GM21717 (cell line): Measurements from ENCODE around the gene APRT.

ENCODE experiments used
- ATAC-seq: cut with Tn5 transposase; IDR thresholded peaks from one replicate; pipeline ENCODE4 v1.9.1; 2021; ENCODE audit warnings: mild to moderate bottlenecking, moderate library complexity; ENCODE audit not compliant: unreplicated experiment

Gene APRT

DNA sequence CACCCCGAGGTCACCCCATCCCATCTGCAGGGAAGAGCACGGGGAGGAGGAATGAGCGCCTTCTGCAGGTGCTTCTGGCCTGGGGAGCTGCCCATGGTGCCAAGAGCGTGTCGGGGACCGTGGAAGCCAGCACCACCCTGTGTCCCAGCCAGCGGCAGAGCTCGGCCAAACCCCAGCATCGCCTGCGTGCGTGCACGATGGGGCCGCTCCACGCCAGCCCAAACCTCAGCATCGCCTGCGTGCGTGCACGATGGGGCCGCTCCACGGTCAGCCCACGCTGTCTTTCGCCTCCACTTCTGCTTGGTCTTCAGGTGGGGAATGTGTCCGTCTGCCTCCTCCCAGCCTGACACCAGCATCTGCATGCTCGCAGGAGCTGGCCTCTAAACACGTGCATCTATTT is 31.1 kb upstream of the APRT start:
- no peak for ATAC-seq

- ATAC-seq, result no peak
These were observed 30.6 kb upstream of the APRT start for GRCh38 chr16:88842308-88842756.

DNA sequence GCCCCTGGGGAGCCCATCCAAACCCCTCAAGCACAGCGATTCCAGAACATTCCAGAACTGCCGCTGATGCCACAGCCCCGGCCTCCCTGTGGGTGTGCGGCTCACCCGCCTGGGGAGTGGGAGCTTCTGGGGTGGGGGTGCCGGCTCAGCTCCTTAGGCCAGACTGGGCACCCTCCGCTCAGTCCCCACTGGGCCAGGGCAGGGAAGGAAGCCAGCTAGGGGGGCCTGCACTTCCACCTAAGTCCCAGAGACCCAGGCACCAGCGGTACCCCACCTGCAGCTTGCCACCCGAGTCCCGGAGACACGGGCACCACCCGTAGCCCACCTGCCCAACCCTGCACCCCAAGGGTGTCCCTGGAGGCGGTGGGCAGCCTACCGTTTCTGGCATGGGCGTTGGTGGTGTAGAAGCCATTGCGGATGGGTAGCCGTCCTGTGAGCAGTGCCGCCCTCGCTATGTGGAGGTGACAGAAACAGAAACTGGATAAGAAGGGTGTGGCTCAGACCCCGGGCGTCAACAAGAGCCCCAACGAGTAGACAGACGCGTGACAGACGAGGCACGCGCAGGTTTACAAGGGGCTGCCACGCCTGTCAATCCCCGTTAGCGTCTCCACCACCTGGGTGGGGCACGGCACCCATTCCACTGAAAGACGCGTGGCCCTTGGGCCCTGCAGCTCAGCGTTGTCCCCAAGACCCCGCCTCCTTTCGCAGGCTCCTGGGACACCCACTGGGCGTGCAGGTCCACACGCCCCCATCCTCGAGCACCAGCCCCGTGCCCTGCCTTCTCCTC is 30.0 kb upstream of the APRT start:
- no peak for ATAC-seq

DNA sequence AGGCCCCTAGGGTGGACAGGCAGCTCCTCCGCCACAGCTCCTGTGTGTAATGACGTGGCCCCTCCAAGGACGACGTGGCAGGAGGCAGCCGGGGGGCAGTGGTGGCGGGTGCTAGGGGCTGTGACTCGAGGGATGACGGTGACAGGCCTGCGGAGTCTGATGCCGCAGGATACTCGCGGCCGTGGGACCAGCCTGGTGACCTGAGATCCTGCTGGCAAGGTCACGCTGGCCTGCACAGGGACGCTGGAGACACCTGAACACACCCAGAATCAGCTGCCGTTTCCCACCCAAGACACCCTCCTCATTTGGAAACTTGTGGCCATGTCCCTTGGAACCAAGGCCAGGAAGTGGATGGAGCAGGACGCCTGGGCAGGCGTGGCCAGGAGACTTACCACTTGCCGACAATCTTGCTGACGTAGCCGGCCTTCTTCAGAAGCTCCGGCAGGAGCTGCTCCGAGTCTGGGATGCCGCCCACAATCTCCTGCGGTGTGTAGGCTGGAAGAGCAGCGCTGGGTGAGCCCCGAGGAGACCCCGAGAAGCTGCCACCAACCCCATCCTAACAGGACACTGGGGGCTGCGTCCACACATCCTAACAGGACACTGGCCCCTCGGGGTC is 29.0 kb upstream of the APRT start:
- no peak for ATAC-seq

DNA sequence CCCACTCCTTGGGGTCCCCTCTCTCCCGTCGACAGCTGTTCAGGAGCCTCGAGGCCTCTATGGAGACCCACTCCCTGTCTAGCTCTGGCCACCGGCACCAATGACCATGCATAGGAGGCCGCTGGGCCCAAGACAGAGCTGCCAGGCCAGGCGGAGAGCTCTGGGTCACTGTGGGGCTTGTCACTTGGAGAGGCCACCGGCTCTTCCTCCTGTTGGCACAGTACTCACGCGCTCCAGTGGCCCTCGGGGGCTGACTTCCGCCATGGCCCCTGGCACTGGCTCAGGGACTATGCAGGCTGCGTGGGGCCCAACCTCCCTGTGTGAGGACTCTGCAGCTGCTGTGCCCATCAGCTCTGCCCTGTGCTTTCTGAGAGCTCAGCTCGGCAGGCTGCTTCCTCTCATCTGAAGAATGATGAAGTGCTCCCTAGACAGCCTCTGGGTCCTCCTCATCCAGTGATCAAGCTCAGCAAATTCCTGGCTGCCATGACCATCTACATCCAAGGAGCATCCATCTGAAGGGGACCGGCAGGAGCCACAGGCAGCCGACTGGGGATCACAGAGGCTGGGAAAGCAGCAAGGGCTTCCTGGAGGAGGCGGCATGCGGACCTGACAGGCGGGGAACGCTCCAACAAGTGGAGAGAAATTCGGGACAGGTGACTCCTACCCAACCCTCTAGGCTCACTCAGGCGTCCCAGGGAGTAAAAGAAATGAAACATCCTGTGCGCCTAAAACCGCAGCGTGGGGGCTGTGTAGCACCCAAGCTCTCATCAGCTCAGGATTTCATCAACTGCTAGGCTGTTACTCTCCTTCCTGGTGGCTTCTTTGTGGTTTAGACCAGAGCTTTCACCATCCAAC is 28.2 kb upstream of the APRT start:
- ATAC-seq, result no peak

DNA sequence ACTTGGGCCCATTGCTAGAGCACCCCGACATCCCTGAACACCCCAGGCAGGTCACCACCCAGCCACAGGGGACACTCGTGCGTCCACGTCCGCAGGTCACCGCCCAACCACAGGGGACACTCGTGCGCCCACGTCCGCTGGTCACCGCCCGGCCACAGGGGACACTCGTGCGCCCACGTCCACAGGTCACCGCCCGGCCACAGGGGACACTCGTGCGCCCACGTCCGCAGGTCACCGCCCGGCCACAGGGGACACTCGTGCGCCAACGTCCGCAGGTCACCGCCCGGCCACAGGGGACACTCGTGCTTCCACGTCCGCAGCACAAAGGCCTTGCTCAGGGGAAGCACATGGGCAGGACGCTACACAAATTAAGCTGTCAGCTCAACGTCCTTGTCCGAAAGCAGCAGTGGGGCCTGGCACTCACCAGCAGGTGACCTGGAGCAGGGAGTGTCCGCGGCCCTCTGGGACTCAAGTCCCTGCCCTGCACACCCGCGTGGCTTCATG is 27.4 kb upstream of the APRT start:
- no peak for ATAC-seq

- no peak for ATAC-seq
These were observed 26.8 kb upstream of the APRT start for GRCh38 chr16:88838566-88838965.

GRCh38 chr16:88837806-88838205 is 26.1 kb upstream of the APRT start:
- ATAC-seq, result no peak

DNA sequence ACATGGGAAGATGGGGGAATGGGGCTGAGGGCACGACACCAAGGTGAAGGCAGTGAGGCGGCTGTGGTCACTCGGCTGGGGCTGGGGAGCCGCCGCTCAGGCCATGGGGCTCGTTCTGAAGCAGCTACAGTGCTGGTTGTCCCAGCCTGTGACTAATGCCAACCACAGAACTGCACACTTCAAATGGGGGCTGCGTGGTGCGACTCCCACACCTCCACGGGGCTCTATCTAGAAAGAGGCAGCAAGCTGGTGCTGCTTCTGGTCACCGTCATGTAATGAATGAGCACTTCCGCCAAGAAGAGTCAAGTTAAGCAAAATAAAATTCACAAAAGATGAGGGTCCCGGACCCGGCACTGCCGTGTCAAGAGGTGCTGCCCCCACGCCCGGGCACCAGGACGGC is 25.1 kb upstream of the APRT start:
- ATAC-seq, result no peak

- ATAC-seq, result no peak
These were observed 24.1 kb upstream of the APRT start for GRCh38 chr16:88835818-88836217.

DNA sequence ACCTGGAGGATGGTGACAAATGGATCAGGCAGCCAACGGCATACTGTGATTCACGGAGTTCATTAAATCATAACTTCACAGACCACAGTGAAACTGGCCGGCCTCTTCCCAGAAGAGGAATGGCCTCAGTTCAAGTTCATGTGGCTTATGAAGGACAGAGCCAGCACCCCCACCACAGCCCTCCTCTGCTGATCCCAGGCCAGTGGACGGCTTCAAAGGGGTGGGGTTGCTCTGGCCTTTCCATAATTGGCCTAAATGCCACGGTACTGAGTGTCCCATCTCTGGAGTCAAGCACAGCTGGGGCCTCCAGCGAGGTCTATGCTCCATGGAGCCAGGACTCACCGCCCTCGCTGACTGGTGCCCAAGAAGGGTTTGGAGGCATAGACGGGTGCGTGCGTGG is 23.7 kb upstream of the APRT start:
- ATAC-seq, result no peak

DNA sequence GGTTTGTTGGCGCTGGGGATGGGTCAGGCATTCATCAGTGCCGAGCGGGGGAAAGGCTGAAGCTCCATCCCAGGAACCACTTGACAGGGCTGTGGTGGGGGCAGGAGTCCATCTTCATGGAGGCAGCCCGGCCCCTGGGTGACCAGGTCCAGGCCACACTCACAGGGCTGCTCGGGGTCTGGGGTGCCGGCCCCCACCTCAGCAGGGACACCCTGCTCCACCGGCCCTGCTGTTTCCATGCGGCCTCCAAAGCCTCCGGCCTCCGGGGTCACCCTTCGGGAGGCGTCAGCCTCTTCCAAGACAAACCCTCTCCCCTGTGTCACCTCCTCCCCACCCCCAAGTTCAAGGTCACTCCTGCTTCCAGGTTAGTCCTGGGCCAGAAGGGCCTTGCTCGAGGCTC is 22.9 kb upstream of the APRT start:
- no peak for ATAC-seq

GRCh38 chr16:88833086-88833485 is 21.4 kb upstream of the APRT start:
- no peak for ATAC-seq

DNA sequence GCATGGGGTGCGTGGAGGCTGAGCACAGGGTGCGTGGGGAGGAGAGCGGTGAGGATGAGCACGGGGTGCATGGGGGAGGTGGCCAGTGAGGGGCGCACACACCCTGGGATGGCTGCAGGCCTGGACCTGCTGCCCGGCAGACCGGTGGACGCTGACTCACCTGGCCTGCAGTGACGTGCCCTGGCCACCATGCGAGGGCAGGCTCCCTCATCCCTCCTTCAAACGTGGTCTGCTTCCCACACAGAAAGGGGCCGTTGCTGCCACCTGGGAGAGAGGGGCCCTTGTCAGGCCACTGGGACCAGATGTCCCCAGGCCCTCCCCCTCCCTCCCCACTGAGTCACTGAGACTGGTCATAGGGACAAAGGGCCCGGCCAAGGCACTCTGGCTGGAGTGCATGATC is 20.1 kb upstream of the APRT start:
- ATAC-seq, result no peak

- no peak for ATAC-seq
These were observed 19.1 kb upstream of the APRT start for GRCh38 chr16:88830783-88831182.

- ATAC-seq, result no peak
These were observed 18.5 kb upstream of the APRT start for GRCh38 chr16:88830258-88830657.

GRCh38 chr16:88828711-88829110 is 17.0 kb upstream of the APRT start:
- no peak for ATAC-seq

- no peak for ATAC-seq
These were observed 16.0 kb upstream of the APRT start for GRCh38 chr16:88827727-88828126.

DNA sequence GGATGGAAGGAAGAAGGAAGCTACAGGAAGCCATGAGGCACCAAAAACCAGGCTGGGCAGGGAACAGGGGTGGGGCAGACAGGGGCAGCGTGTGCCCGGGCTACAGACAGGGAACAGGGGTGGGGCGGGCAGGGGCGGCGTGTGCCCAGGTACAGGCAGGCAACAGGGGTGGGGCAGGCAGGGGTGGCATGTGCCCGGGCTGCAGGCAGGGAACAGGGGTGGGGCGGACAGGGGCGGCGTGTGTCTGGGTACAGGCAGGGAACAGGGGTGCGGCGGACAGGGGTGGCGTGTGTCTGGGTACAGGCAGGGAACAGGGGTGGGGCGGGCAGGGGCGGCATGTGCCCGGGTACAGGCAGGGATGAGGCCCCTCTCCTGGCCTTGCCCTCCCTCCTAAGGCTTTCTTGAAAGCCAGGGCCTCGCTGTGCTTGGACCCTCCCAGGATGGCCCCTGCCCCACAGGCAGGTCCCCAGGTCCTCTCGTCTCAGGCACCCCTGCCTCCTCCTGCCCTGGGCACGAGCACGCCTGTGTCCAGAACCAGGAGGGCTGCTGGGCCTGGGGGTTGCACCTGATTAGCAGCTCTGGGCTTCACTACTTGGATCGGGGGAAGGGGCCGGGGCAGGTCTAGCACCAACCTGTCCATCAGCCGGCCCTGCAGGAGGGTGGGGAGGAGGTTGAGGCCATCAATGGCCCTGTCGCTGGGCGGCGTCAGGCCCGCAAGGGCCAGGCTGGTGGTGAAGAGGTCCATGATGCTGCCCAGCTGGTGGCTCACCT is 14.5 kb upstream of the APRT start:
- ATAC-seq, result no peak

- no peak for ATAC-seq
These were observed 13.4 kb upstream of the APRT start for GRCh38 chr16:88825146-88825545.
